ENCODE measurements around the gene IRF8.

DNA sequence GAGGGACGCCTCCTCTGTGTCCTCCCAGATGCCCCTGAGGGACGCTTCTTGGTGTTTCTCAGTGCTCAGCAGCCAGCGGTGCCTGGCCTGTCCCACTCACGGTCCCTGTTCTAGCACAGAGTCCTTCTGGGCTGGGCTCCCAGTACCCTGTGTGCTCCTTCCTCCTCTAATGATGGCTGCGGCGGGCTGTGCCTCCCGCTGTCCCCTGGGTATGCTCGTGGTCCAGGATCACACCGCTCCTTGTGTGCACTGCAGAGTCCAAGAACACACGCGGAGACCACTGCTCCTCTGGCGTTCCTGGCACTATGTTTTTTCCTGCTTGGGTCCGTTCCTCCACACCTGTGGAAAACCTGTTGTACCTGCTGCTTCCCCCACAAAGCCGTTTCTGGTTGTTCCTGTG is 15.1 kb upstream of the IRF8 start:
- no peak for TF ChIP-seq EZH2 (IDR thresholded peaks at IDR 0.05; ENCODE audit: insufficient read depth, low read length)
- TF ChIP-seq, protein P1, sequence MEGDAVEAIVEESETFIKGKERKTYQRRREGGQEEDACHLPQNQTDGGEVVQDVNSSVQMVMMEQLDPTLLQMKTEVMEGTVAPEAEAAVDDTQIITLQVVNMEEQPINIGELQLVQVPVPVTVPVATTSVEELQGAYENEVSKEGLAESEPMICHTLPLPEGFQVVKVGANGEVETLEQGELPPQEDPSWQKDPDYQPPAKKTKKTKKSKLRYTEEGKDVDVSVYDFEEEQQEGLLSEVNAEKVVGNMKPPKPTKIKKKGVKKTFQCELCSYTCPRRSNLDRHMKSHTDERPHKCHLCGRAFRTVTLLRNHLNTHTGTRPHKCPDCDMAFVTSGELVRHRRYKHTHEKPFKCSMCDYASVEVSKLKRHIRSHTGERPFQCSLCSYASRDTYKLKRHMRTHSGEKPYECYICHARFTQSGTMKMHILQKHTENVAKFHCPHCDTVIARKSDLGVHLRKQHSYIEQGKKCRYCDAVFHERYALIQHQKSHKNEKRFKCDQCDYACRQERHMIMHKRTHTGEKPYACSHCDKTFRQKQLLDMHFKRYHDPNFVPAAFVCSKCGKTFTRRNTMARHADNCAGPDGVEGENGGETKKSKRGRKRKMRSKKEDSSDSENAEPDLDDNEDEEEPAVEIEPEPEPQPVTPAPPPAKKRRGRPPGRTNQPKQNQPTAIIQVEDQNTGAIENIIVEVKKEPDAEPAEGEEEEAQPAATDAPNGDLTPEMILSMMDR (IDR thresholded peaks at IDR 0.05; ENCODE audit: insufficient read depth, low read depth, low read length) = no peak

All from astrocyte (in vitro differentiated cells and primary cell).